Natural killer cell treated with Interleukin-12 subunit alpha and Interleukin-12 subunit beta and Interleukin-15 and Interleukin-18, amount 100 ng/mL, for 72 hours (primary cell): ENCODE results near the gene ZFP30. TPM values are rescaled to one million over a fixed set of nuclear protein-coding genes. Genes with fewer than 3 reads are reported as not detected.
A peak's percentile ranks its signal among the peaks of the same experiment; 100 is the strongest.

Experiments used
- ATAC-seq, 2 donors: fragments of 150-1000 bp; cut with Tn5 transposase in 1 of 2; sonication (Bioruptor Pico), chemical (Tn5 transposase) in 1 of 2; 2 replicates each; pipeline ENCODE4 v1.10.0; 2021
- DNase-seq: peaks from one replicate; pipeline ENCODE4 v3.0.0; 2022; ENCODE audit warnings: low spot score
- H3K27ac Mint-ChIP-seq, 2 donors: 1 replicate in 1 of 2; 2 replicates in 1 of 2; pipeline ENCODE4 v1.8.0; 2022; ENCODE audit warnings: mixed read lengths in 2 of 2, mild to moderate bottlenecking in 1 of 2, moderate library complexity in 1 of 2
- H3K27me3 Mint-ChIP-seq, 2 donors: 1 replicate in 1 of 2; 2 replicates in 1 of 2; pipeline ENCODE4 v1.8.0; 2022; ENCODE audit warnings: mixed read lengths in 2 of 2
- H3K36me3 Mint-ChIP-seq: one replicate; pipeline ENCODE4 v1.8.0; 2022; ENCODE audit warnings: mixed read lengths
- H3K4me1 Mint-ChIP-seq, 2 donors: 1 replicate in 1 of 2; 2 replicates in 1 of 2; pipeline ENCODE4 v1.8.0; 2022; ENCODE audit warnings: low read depth in 2 of 2, mixed read lengths in 2 of 2, mild to moderate bottlenecking in 1 of 2
- H3K4me3 Mint-ChIP-seq: one replicate; pipeline ENCODE4 v1.8.0; 2022; ENCODE audit warnings: mixed read lengths
- H3K9me3 Mint-ChIP-seq: 2 replicates; pipeline ENCODE4 v1.8.0; 2022; ENCODE audit warnings: mixed read lengths
- total RNA-seq, 2 donors: library from RNA; stranded (reverse); gene quantifications; one replicate each; pipeline ENCODE4 v1.2.3, GENCODE V29; 2022

ZFP30 gene
- total RNA-seq, 2 donors from 2014 or later, result 9.7 to 16.1 TPM

DNA sequence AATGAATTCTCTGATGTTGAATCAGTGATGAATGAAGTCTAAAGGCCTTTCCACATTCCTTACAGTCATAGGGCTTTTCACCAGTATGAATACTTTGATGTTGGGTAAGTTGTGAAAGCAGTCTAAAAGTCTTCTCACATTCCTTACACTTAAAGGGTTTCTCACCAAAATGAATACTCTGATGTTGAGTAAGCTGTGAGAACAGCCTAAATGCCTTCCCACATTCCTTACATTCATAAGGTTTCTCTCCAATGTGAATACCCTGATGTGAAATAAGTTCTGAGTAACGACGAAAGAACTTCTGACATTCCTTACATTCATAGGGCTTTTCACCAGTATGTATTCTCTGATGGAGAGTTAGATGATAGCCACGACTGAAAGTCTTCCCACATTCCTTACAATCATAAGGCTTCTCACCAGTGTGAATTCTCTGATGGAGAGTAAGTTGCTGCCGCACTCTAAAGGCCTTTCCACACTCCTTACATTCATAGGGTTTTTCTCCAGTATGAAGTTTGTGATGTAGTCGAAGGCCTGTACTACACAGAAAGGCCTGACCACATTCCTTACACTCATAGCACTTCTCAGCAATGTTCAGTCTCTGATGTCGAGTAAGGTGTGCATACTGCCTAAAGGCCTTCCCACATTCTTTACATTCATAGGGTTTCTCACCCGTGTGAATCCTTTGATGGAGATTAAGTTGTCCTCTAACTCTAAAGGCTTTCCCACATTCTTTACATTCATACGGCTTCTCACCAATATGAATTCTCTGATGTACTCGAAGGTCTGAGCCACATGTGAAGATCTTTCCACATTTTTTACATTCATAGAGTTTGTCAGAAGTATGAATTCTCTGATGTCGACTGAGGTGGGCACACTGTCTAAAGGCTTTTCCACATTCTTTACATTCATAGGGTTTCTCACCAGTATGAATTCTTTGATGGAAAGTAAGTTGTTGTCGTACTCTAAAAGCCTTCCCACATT is 19.9 kb downstream of the ZFP30 start:
- no peak for DNase-seq
- H3K27ac Mint-ChIP-seq, result no peak overlapping the region
- no peak overlapping the region for H3K4me3 Mint-ChIP-seq
- ATAC-seq, result no peak
- H3K9me3 Mint-ChIP-seq, result peaks cover 28% of the 10 kb centered on the region
- H3K4me1 Mint-ChIP-seq, result no peaks in the 10 kb centered on the region
- H3K36me3 Mint-ChIP-seq, result peaks cover 60% of the 10 kb centered on the region
- H3K27me3 Mint-ChIP-seq, result no peaks in the 10 kb centered on the region

GRCh38 chr19:37594982-37595382 is 60.3 kb downstream of the ZFP30 start:
- peak overlapping the region; percentile 97 for H3K4me3 Mint-ChIP-seq
- ATAC-seq, result peak; percentile 59 to 71
- peak overlapping the region; percentile 84 to 98 for H3K27ac Mint-ChIP-seq
- H3K27me3 Mint-ChIP-seq, result no peaks in the 10 kb centered on the region
- H3K36me3 Mint-ChIP-seq, result peaks cover 12% of the 10 kb centered on the region
- H3K4me1 Mint-ChIP-seq, result peaks cover 24 to 33% of the 10 kb centered on the region in 2 donors
- DNase-seq, result peak; percentile 70
- peaks cover 4% of the 10 kb centered on the region for H3K9me3 Mint-ChIP-seq

GRCh38 chr19:37594304-37594981 is 60.8 kb downstream of the ZFP30 start, which contains the start of the genes ZNF540 and ZNF571:
TSS of gene ZNF540 (plus strand) at chr19:37594876. CDS start at chr19:37598448, 3,572 bp downstream.
TSS of gene ZNF571 (minus strand) at chr19:37594792. CDS start at chr19:37586676, 8,116 bp downstream.
- peak; percentile 93 for DNase-seq
- Mint-ChIP-seq H3K9me3 (peaks cover 4% of the 10 kb centered on the region), H3K27ac (peak within 1 kb of the TSS; percentile 84 to 98), H3K4me1 (peaks cover 24 to 33% of the 10 kb centered on the region in 2 donors), H3K4me3 (peak within 1 kb of the TSS; percentile 97), H3K27me3 (no peaks in the 10 kb centered on the region), H3K36me3 (peaks cover 12% of the 10 kb centered on the region)
- ATAC-seq, result peak; percentile 99

DNA sequence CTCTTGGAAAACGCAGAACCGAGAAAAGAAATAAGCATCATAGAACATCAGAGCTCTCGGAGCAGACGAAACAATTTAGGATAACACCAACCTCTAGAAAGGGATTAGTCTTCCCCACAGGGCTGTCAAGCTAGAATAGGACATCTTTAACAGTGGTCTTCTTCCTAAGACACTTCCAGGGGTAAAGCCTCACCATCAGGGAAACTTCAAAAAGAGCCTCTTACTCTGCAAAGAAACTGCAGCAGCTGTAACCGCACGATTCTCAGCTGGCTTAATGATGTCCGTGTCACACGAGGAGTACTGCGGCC is 61.3 kb downstream of the ZFP30 start:
- Mint-ChIP-seq H3K9me3 (peaks cover 4% of the 10 kb centered on the region), H3K36me3 (peaks cover 17% of the 10 kb centered on the region), H3K27me3 (no peaks in the 10 kb centered on the region), H3K4me3 (peak overlapping the region; percentile 97), H3K27ac (peak overlapping the region; percentile 84 to 98), H3K4me1 (peaks cover 24 to 33% of the 10 kb centered on the region in 2 donors)
- DNase-seq (no peak), ATAC-seq (no peak)

- no peaks in the 10 kb centered on the region for H3K4me1 Mint-ChIP-seq
- no peak for ATAC-seq
- H3K9me3 Mint-ChIP-seq, result peaks cover 9% of the 10 kb centered on the region
- H3K4me3 Mint-ChIP-seq, result no peak overlapping the region
- H3K27ac Mint-ChIP-seq, result no peak overlapping the region
- DNase-seq, result no peak
- peaks cover 28% of the 10 kb centered on the region for H3K36me3 Mint-ChIP-seq
- no peaks in the 10 kb centered on the region for H3K27me3 Mint-ChIP-seq
Measured at GRCh38 chr19:37583340-37583739, 71.9 kb downstream of the ZFP30 start.

DNA sequence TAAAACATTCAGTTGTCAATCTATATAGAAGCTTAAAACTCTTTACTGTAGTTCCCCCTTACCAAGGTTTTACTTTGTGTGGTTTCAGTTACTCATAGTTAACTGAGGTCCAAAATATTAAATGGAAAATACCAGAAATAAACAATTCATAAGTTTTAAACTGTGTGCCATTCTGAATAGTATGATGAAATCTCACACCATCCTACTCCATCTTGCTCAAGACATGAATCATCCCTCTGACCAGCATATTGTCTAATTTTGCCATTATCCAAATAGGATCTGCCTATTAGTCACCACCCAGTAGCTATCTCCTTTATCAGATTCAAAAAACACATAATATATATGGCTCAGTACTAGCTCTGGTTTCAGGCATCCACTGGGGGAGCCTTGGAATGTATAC is 83.1 kb downstream of the ZFP30 start:
- peaks cover 30% of the 10 kb centered on the region for H3K9me3 Mint-ChIP-seq
- DNase-seq, result no peak
- no peak overlapping the region for H3K4me3 Mint-ChIP-seq
- peaks cover 51% of the 10 kb centered on the region for H3K36me3 Mint-ChIP-seq
- H3K27ac Mint-ChIP-seq, result no peak overlapping the region
- ATAC-seq, result no peak
- no peaks in the 10 kb centered on the region for H3K27me3 Mint-ChIP-seq
- H3K4me1 Mint-ChIP-seq, result no peaks in the 10 kb centered on the region

- Mint-ChIP-seq H3K27me3 (no peaks in the 10 kb centered on the region), H3K27ac (no peak overlapping the region), H3K9me3 (peaks cover 28% of the 10 kb centered on the region), H3K4me3 (no peak overlapping the region), H3K4me1 (no peaks in the 10 kb centered on the region), H3K36me3 (peaks cover 74% of the 10 kb centered on the region)
- ATAC-seq (no peak), DNase-seq (no peak)
Measured at GRCh38 chr19:37565370-37565669, 89.9 kb downstream of the ZFP30 start.

- no peaks in the 10 kb centered on the region for H3K27me3 Mint-ChIP-seq
- no peak overlapping the region for H3K27ac Mint-ChIP-seq
- no peak overlapping the region for H3K4me3 Mint-ChIP-seq
- H3K36me3 Mint-ChIP-seq, result peaks cover 69% of the 10 kb centered on the region
- ATAC-seq, result no peak
- no peaks in the 10 kb centered on the region for H3K4me1 Mint-ChIP-seq
- H3K9me3 Mint-ChIP-seq, result peaks cover 25% of the 10 kb centered on the region
- DNase-seq, result no peak
Measured at GRCh38 chr19:37564624-37565369, 90.5 kb downstream of the ZFP30 start.

Other genes starting within 250 kb of the ZFP30 start
- 1 to 10 TPM; 3.6 to 6.2 TPM for gene ZNF569, start 188.0 kb downstream of the ZFP30 start, total RNA-seq
- gene ZNF570, start 186.1 kb downstream of the ZFP30 start, total RNA-seq, result 1 to 10 TPM; 3.6 to 7.1 TPM
- gene ZNF793, start 148.5 kb downstream of the ZFP30 start, total RNA-seq, result 1 to 10 TPM; 4.1 to 4.7 TPM
- gene ZNF571, start 60.7 kb downstream of the ZFP30 start, total RNA-seq, result 1 to 10 TPM; 2.0 to 4.2 TPM
- 1 to 10 TPM; 1.2 to 2.3 TPM for gene ZNF540, start 60.6 kb downstream of the ZFP30 start, total RNA-seq
- 1 to 10 TPM; 5.6 to 7.8 TPM for gene ZNF607, start 64.3 kb upstream of the ZFP30 start, total RNA-seq
- 10 to 100 TPM in 1 of 2 donors, 1 to 10 TPM in 1; 6.2 to 15.0 TPM for gene ZNF573, start 124.1 kb upstream of the ZFP30 start, total RNA-seq